Panc1 (cell line): ENCODE results near the gene GABRA1. TPM values are rescaled to one million over a fixed set of nuclear protein-coding genes. Genes with fewer than 3 reads are reported as not detected.

Source experiments
- ATAC-seq: fragments of 200-7000 bp; cut with Tn5 transposase; 2 replicates; pipeline ENCODE4 v1.9.1; 2020; ENCODE audit warnings: mild to moderate bottlenecking, moderate library complexity
- BruUV-seq: library from RNA; stranded (reverse); fragments of 400-500 nt; replicated peaks from 2 replicates; lab custom pipeline; 2021; lab: Mats Ljungman, UMichigan
- CTCF ChIA-PET: fragments of 300-600 bp; sonication (Branson Sonifier 250); formaldehyde crosslinking; loops from one replicate; lab custom pipeline; 2022; ENCODE audit warnings: antibody characterized with exemption; lab: Charles Lee
- POLR2A ChIA-PET: fragments of 300-600 bp; sonication (Branson Sonifier 250); formaldehyde crosslinking; loops from one replicate; lab custom pipeline; 2022; ENCODE audit warnings: antibody characterized with exemption; lab: Charles Lee
- DNase-seq: peaks from one replicate; pipeline ENCODE4 v3.0.0-alpha.2; 2010; ENCODE audit warnings: low read depth, low spot score
- H3K27ac ChIP-seq: 2 replicates; pipeline ENCODE4 v1.5.1; 2011; ENCODE audit warnings: mild to moderate bottlenecking, low read length, inconsistent platforms
- H3K27me3 ChIP-seq: fragments of 200-500 bp; sonication (Bioruptor generic); 2 replicates; pipeline ENCODE4 v1.6.0; 2014; ENCODE audit warnings: low read length, inconsistent platforms; ENCODE audit not compliant: control insufficient read depth, insufficient read depth
- H3K36me3 ChIP-seq: fragments of 200-500 bp; sonication (Bioruptor generic); 2 replicates; pipeline ENCODE4 v1.5.1; 2014; ENCODE audit warnings: inconsistent platforms, mild to moderate bottlenecking, low read length, moderate library complexity; ENCODE audit not compliant: control insufficient read depth, insufficient read depth
- H3K4me1 ChIP-seq: 2 replicates; pipeline ENCODE4 v1.5.1; 2011; ENCODE audit warnings: inconsistent platforms, mild to moderate bottlenecking, low read length, moderate library complexity; ENCODE audit not compliant: control insufficient read depth, insufficient read depth
- H3K4me3 ChIP-seq, 2 experiments: 2 replicates each; pipeline ENCODE4 v1.5.1; 2011 to 2012; ENCODE audit warnings: low read depth in 2 of 2, low read length in 2 of 2, mild to moderate bottlenecking in 2 of 2, inconsistent platforms in 1 of 2, moderate library complexity in 1 of 2
- H3K9me3 ChIP-seq: fragments of 200-500 bp; sonication (Bioruptor generic); 2 replicates; pipeline ENCODE4 v1.5.1; 2014; ENCODE audit warnings: low read depth, mild to moderate bottlenecking, inconsistent platforms, low read length, moderate library complexity; ENCODE audit not compliant: control insufficient read depth, insufficient read depth
- CTCF ChIP-seq: fragments of 450-650 bp; IDR thresholded peaks from 2 replicates; pipeline ENCODE4 v1.5.1; 2017; ENCODE audit warnings: mild to moderate bottlenecking
- POLR2AphosphoS5 ChIP-seq: IDR thresholded peaks from 2 replicates; pipeline ENCODE4 v1.6.1; 2012; ENCODE audit warnings: mild to moderate bottlenecking, low read depth, low read length, moderate library complexity
- REST ChIP-seq, 2 experiments: IDR thresholded peaks; 2 replicates each; pipeline ENCODE4 v1.6.1; 2011 to 2012; ENCODE audit warnings: low read depth in 2 of 2, control low read depth in 1 of 2, low read length in 1 of 2, mild to moderate bottlenecking in 1 of 2, moderate library complexity in 1 of 2; ENCODE audit not compliant: insufficient read depth in 1 of 2
- SIN3A ChIP-seq: IDR thresholded peaks from 2 replicates; pipeline ENCODE4 v1.6.1; 2012; ENCODE audit warnings: low read depth, mild to moderate bottlenecking, low read length, moderate library complexity, borderline replicate concordance; ENCODE audit not compliant: insufficient read depth
- TCF7L2 ChIP-seq: IDR thresholded peaks from 2 replicates; pipeline ENCODE4 v1.6.1; 2011; ENCODE audit warnings: mild to moderate bottlenecking, low read depth, low read length, inconsistent platforms
- in situ Hi-C: cut with HindIII; loops from 2 replicates; pipeline ENCODE4 v1.10.0; 2016; ENCODE audit warnings: low sequenced_read_pairs, low pct_unique_long_range_greater_than_20kb
- intact Hi-C: fragments of 100-400 bp; cut with micrococcal nuclease; formaldehyde crosslinking; loops from one replicate; pipeline ENCODE4 v1.10.0; 2022; ENCODE audit not compliant: unreplicated experiment
- total RNA-seq: library from RNA; stranded (reverse); gene quantifications from one replicate; pipeline ENCODE4 v1.2.1, GENCODE V29; 2021; ENCODE audit not compliant: unreplicated experiment

The GABRA1 gene
- total RNA-seq, 1 experiment from 2014 or later, result not detected

GRCh38 chr5:161850491-161850890 lies 2.6 kb downstream of the GABRA1 start:
- no peaks in the 10 kb centered on the region for H3K9me3 ChIP-seq
- in situ Hi-C loops, result no loop called here
- H3K27ac ChIP-seq, result no peak overlapping the region
- TF ChIP-seq POLR2AphosphoS5 (no peak), TCF7L2 (no peak), REST (IDR thresholded peaks at IDR 0.05; ENCODE audit: insufficient read depth in 1 of 2, low read depth in 2 of 2, low read length in 1 of 2) (no peak), CTCF (no peak), SIN3A (no peak)
- peaks cover 9% of the 10 kb centered on the region; the same call in 1 of the 2 replicates for H3K27me3 ChIP-seq
- ATAC-seq (no peak), DNase-seq (no peak)
- ChIA-PET CTCF (no interaction called here), POLR2A (no interaction called here)
- intact Hi-C loops, result loop anchor here (2.0 to 10.0 kb wide), 2 partner anchors 1496 to 1554 kb away; no protein-coding TSS in a partner anchor
- no peaks in the 10 kb centered on the region for H3K4me1 ChIP-seq
- BruUV-seq, result no TSS peak
- no peak overlapping the region for H3K4me3 ChIP-seq
- H3K36me3 ChIP-seq, result no peaks in the 10 kb centered on the region; the same call in 1 of the 2 replicates

- TF ChIP-seq CTCF (peak; percentile 43; the same call in 1 of the 2 replicates), TCF7L2 (no peak)
- H3K27ac ChIP-seq, result no peak overlapping the region
- DNase-seq (no peak), ATAC-seq (no peak)
- H3K27me3 ChIP-seq, result peaks cover 9% of the 10 kb centered on the region; the same call in 1 of the 2 replicates
- no peaks in the 10 kb centered on the region for H3K9me3 ChIP-seq
- intact Hi-C loops (loop anchor here (2.0 to 10.0 kb wide), 2 partner anchors 1495 to 1553 kb away; no protein-coding TSS in a partner anchor), in situ Hi-C loops (no loop called here)
- ChIA-PET POLR2A (no interaction called here), CTCF (no interaction called here)
- H3K36me3 ChIP-seq, result no peaks in the 10 kb centered on the region; the same call in 1 of the 2 replicates
- no peaks in the 10 kb centered on the region for H3K4me1 ChIP-seq
- BruUV-seq, result no TSS peak
- no peak overlapping the region for H3K4me3 ChIP-seq
These were observed 3.9 kb downstream of the GABRA1 start for GRCh38 chr5:161851691-161852299.
